ACHN (cell line): ENCODE results near the gene DDOST.
A peak's percentile ranks its signal among the peaks of the same experiment; 100 is the strongest.

Source experiments
- DNase-seq: peaks from one replicate; pipeline ENCODE4 v3.0.0-alpha.2; 2015
- in situ Hi-C: cut with HindIII; loops from 2 replicates; pipeline ENCODE4 v1.10.0; 2017; ENCODE audit warnings: low sequenced_read_pairs, low pct_ligation_motif_present, low pct_unique_long_range_greater_than_20kb

The DDOST gene

GRCh38 chr1:20634594-20635084 lies 26.5 kb downstream of the DDOST start:
- DNase-seq: no peak
- in situ Hi-C loops: no loop called here

DNA sequence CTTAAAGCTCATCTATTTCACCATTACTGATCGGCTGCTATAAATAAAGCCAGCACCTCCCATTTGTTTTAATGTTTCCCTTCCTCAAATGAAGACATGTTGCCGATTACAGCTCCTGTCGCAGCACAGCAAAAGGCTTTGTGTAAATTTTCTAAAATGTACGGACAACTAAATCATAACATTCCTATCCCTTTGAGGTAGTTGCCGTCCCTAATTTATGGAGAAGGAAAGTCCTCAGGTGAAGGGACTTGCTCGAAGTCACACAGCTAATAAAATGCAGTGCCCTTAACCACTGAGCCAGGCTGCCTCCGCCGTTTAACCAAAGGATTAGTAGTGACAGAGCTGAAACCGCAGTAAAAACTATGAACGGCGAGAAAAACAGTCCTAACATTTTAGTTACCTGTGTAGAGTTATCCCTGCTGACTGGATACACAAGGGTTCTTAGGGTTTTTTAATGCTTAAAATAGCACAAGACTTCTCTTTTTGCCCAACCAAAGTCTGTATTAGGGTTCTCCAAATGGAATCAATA lies 27.0 kb downstream of the DDOST start:
- no peak for DNase-seq
- in situ Hi-C loops: no loop called here

DNA sequence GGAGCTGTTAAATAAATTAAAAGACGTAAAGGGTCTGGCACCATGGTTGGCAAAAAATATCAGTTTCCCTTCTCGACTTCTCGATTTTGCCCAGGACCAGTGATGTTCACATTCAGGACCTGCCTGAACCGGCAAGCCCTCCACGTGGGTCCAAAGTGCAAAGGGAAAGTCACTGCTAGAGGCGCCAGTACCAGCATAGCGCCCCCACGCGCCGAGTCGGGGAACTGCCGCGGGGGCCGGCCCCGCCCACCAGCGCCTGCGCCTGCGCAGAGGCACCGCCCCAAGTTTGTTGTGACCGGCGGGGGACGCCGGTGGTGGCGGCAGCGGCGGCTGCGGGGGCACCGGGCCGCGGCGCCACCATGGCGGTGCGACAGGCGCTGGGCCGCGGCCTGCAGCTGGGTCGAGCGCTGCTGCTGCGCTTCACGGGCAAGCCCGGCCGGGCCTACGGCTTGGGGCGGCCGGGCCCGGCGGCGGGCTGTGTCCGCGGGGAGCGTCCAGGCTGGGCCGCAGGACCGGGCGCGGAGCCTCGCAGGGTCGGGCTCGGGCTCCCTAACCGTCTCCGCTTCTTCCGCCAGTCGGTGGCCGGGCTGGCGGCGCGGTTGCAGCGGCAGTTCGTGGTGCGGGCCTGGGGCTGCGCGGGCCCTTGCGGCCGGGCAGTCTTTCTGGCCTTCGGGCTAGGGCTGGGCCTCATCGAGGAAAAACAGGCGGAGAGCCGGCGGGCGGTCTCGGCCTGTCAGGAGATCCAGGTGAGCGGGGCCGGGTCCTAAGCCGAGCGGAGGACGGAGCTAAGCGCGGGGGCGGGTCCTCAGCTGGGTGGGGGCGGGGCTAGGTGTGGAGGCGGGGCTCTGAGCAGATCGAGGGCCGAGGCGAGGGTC lies 27.7 kb downstream of the DDOST start, which contains the start of gene PINK1:
PINK1 (plus strand) TSS at position 269 of the 875 bp plus-strand sequence; CDS start at position 360, 91 bp downstream.
- peak; percentile 63 for DNase-seq
- in situ Hi-C loops: no loop called here

DNA sequence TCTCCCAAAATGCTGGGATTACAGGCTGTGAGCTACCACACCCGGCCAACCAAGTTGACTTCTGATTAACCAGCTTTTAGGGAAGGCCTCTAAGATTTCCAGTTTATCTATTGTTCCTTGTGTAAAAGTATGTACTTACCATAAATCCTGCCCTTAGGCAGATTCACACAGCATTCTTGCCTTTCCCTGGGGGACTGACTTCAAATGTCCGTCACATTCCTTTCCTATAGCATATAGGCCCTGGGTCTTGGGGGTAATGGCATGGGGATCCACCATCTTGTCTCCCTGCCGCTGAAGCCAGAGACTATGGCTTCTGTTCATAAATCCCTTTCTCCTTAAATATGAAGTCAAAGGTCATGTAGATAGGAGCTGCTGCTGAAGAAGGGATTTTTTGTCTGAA lies 28.8 kb downstream of the DDOST start:
- DNase-seq: no peak
- in situ Hi-C loops: no loop called here

- in situ Hi-C loops: no loop called here
These were observed 30.4 kb downstream of the DDOST start for GRCh38 chr1:20630729-20631128.

GRCh38 chr1:20626524-20626923 lies 34.6 kb downstream of the DDOST start:
- in situ Hi-C loops: no loop called here
- no peak for DNase-seq

More at GRCh38 chr1:20630729-20631128, 30.4 kb downstream of the DDOST start:
- DNase-seq: no peak

GRCh38 chr1:20626098-20626427 lies 35.1 kb downstream of the DDOST start:
- in situ Hi-C loops: no loop called here
- DNase-seq: no peak

GRCh38 chr1:20625176-20626097 lies 35.7 kb downstream of the DDOST start:
- in situ Hi-C loops: no loop called here
- no peak for DNase-seq

- in situ Hi-C loops: no loop called here
- no peak for DNase-seq
These were observed 36.5 kb downstream of the DDOST start for GRCh38 chr1:20624709-20625108.

GRCh38 chr1:20621012-20621411 lies 40.2 kb downstream of the DDOST start:
- in situ Hi-C loops: no loop called here
- DNase-seq: no peak

DNA sequence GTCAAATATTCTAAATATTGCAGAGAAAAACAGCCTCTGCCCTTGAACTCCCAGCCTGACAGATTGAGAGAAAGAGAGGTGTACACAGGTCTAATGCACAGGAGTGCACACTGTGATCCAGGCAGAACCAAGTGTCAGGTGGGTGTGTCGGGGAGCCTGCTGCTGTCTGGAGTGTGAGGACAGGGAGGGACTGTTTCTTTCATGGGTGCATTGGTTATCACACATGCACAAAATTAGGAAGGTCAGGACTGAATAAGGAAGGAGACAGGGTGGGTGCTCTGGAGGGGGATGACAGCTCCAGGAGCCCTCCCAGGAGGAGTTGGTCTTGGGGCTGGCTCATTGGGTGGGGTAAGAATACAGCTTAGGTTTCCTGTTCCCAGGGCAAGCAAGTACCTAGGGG lies 41.2 kb downstream of the DDOST start:
- DNase-seq: no peak
- in situ Hi-C loops: no loop called here

- DNase-seq: no peak
- in situ Hi-C loops: no loop called here
These were observed 42.6 kb downstream of the DDOST start for GRCh38 chr1:20618550-20618949.

DNA sequence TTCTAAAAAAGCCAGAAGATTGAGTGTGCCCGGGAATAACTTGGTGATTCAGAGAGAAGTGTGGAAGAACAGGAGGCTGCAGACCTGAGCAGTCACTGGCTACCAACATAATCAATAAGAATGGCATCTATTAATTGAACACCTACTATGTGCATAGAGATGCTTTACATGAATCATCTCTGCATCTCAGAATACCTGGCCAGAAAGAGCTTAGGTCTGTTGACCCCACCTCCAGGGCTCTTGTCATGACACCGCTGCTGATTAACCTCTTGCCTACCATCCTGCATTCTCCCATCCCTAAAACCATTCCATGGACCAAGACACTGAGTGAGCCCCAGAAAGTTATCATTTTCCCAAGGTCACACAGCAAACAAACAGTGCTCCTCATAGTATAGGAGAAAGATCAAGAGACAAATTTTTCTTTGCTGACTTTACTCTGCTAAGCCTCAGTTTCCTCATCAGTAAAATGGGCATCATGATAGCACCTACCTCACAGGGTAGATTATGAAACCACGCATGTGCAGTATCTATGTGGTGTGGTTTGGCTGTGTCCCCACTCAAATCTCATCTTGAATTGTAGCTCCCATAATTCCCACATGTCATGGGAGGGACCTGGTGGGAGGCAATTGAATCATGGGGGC lies 44.2 kb downstream of the DDOST start:
- no peak for DNase-seq
- in situ Hi-C loops: no loop called here

DNA sequence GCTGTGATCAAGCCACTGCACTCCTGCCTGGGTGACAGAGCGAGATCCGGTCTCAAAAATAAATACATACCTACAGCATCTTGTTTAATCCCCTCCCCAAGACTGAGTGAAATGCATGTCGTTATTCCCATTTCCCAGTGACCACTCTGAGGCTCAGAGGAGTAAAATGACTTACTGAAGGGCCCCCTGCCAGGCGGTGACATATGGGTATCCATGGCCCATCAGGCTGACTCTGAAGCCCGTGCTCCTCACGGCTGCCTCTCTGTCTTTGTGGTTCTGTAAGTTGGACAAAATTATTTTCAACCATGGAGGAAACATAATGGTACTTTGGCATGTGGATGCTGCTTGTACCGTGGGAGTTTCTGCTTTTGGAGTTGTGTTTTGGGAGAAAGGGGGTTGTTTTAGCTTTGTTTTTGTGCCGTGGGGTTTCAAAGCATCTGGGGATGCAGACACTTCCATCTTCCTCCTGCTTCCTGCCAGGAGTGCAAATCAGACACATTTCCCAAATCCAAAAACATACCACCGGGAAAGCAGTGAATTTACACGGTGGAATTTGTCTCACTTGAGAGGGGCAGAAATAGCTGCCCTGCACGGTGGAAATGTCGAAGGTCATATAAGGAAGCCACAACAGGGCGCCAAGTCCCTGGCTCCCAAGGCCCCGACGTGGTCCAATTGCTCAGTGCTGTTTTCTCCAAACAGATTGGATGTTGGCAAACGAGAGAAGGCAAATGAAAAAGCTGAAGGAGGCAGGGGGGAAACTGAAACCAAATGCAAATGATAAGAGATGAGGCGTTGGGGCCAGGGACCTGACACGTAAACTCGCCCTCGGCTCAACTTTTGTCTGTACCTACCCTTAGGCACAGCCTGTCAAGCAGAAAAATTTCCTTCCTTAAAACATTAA lies 45.0 kb downstream of the DDOST start:
- DNase-seq: no peak
- in situ Hi-C loops: no loop called here

DNA sequence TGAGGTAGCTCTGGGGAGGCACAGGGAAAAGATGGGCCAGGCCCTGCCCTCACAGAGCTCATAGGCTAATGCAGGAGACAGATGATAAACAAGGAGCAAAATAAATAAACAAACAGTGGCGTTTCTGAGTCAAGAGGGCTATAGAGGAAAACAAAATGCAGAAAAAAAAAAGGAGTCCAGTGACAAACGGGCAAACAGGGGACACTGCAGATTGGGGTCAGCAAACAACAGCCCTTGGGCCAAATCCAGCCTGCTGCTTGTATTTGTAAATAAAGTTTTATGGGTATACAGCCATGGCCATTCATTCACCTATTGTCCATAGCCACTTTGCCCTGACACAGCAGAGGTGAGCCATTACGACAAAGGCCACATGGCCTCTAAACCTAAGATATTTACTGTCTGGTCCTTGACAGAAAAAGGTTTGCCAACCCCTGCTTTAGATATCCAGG lies 47.0 kb downstream of the DDOST start:
- DNase-seq: no peak
- in situ Hi-C loops: no loop called here

DNA sequence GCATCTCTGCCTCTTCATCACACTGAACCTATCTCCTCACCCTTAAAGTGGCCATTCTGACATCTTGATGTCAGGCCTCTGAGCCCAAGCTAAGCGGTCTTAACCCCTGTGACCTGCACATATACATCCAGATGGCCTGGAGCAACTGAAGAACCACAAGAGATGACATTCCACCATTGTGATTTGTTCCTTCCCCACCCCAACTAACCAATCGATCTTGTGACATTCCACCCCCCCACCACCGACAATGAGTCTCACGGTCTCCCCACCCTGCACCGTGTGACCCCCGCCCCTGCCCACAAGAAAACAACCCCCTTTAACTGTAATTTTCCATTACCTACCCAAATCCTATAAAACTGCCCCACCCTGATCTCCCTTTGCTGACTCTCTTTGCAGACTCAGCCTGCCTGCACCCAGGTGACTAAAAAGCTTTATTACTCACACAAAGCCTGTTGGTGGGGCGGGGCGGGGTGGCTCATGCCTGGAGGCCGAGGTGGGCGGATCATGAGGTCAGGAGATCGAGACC lies 48.9 kb downstream of the DDOST start:
- DNase-seq: no peak
- in situ Hi-C loops: no loop called here

DNA sequence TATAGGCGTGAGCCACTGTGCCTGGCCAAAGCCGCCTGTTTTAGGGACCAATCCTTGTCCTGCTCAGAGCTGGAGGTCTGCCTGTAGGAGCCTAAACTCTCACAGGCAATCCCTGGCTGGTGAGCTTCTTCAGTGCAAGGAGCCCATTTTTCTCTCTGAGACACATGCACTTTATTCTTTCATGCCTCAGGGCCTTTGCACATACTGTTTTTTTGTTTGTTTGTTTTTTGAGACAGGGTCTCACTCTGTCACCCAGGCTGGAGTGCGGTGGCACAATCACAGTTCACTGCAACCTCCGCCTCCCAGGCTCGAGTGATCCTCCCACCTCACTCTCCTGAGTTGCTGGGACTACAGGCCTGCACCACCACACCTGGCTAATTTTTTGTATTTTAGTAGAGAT lies 49.5 kb downstream of the DDOST start:
- no peak for DNase-seq
- in situ Hi-C loops: no loop called here
